ENCODE results near the gene HMX1. TPM values are rescaled to one million over a fixed set of nuclear protein-coding genes. Genes with fewer than 3 reads are reported as not detected.

HMX1 gene
- total and polyA plus RNA-seq, 2 experiments from 2014 or later, result not detected

DNA sequence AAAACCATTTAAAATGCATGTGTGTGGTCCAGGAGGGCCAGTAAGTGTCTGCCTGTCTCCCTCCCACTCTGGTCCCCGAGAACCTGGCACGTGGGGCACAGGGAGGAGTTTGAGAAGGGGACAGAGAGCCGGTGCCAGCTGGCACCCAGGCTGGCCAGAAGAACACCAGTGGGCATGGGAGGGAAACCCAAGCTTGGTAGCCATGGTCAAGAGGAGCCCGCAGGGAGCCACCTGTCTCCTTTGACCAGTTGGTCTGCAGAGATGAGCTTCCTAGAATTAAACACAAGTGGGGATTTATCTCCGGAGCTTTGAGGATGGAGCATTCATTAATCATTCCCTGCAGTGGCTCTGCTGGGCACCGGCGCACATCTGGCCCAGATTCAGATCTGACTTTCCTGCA lies 41.6 kb downstream of the HMX1 start:
- H3K9me3 ChIP-seq (ENCODE audit: low read depth), result no peaks in the 10 kb centered on the region
- H2AFZ ChIP-seq, result no peak overlapping the region
- no peaks in the 10 kb centered on the region for H3F3A ChIP-seq (ENCODE audit: insufficient read depth)
- H3K36me3 ChIP-seq (ENCODE audit: low read depth), result no peaks in the 10 kb centered on the region
- H3K79me2 ChIP-seq (ENCODE audit: insufficient read depth), result no peaks in the 10 kb centered on the region
- no peak overlapping the region for H3K27ac ChIP-seq
- 11 to 16% methylated on average over 7 of the region's 7 CpGs for WGBS, 2 experiments (ENCODE audit: low coverage in 1 of 2, low lambda C conversion rate in 2 of 2, missing lambda C conversion rate in 2 of 2)
- in situ Hi-C loops (cut with MboI), result no loop called here
- no peak overlapping the region for H3K4me3 ChIP-seq
- H4K20me1 ChIP-seq (ENCODE audit: insufficient read depth), result no peaks in the 10 kb centered on the region
- no peaks in the 10 kb centered on the region for H3K4me1 ChIP-seq (ENCODE audit: insufficient read depth)
- H3K9me2 ChIP-seq (ENCODE audit: insufficient read depth), result no peaks in the 10 kb centered on the region
- no peak overlapping the region for H3K9ac ChIP-seq
- DNase-seq, result no peak
- TF ChIP-seq EZH2 (IDR thresholded peaks at IDR 0.05; ENCODE audit: insufficient read depth, poor library complexity, severe bottlenecking) (no peak), EZH2phosphoT487 (IDR thresholded peaks at IDR 0.05; ENCODE audit: insufficient read depth, low read depth) (no peak)
- H3K4me2 ChIP-seq (ENCODE audit: unreplicated experiment), result no peak overlapping the region
- peaks cover 14% of the 10 kb centered on the region for H3K27me3 ChIP-seq (replicated peaks; ENCODE audit: insufficient read depth)

DNA sequence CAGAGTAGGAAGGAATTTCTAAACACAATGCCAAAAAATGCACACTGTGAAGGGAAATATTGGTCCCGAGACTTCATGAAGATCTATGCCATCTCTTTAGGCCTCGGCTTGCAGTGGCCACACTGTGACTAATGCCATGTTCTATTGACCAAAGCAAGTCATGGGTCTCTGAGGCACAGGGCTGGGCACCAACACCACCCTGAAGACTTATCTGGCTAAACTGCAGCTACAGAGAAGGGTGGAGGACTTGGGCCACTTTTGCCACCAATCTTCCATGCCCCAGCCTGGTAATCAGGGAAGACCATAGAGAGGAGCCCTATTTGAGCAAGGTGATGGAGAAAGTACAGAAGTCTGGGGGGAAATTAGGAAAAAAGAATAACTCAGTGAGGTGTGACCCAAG lies 42.1 kb downstream of the HMX1 start:
- in situ Hi-C loops (cut with MboI), result no loop called here
- H3K9ac ChIP-seq, result no peak overlapping the region
- H2AFZ ChIP-seq, result no peak overlapping the region
- DNase-seq, result no peak
- H3K4me1 ChIP-seq (ENCODE audit: insufficient read depth), result no peaks in the 10 kb centered on the region
- TF ChIP-seq EZH2 (IDR thresholded peaks at IDR 0.05; ENCODE audit: insufficient read depth, poor library complexity, severe bottlenecking) (no peak), EZH2phosphoT487 (IDR thresholded peaks at IDR 0.05; ENCODE audit: insufficient read depth, low read depth) (no peak)
- no peak overlapping the region for H3K27ac ChIP-seq
- no peaks in the 10 kb centered on the region for H4K20me1 ChIP-seq (ENCODE audit: insufficient read depth)
- H3K4me3 ChIP-seq, result no peak overlapping the region
- H3K27me3 ChIP-seq (replicated peaks; ENCODE audit: insufficient read depth), result peaks cover 14% of the 10 kb centered on the region
- no peaks in the 10 kb centered on the region for H3K79me2 ChIP-seq (ENCODE audit: insufficient read depth)
- H3K9me3 ChIP-seq (ENCODE audit: low read depth), result no peaks in the 10 kb centered on the region
- H3K36me3 ChIP-seq (ENCODE audit: low read depth), result no peaks in the 10 kb centered on the region
- WGBS, 2 experiments (ENCODE audit: low coverage in 1 of 2, low lambda C conversion rate in 2 of 2, missing lambda C conversion rate in 2 of 2), result 17 to 24% methylated on average over 2 of the region's 2 CpGs
- H3K4me2 ChIP-seq (ENCODE audit: unreplicated experiment), result no peak overlapping the region
- no peaks in the 10 kb centered on the region for H3K9me2 ChIP-seq (ENCODE audit: insufficient read depth)
- H3F3A ChIP-seq (ENCODE audit: insufficient read depth), result no peaks in the 10 kb centered on the region

DNA sequence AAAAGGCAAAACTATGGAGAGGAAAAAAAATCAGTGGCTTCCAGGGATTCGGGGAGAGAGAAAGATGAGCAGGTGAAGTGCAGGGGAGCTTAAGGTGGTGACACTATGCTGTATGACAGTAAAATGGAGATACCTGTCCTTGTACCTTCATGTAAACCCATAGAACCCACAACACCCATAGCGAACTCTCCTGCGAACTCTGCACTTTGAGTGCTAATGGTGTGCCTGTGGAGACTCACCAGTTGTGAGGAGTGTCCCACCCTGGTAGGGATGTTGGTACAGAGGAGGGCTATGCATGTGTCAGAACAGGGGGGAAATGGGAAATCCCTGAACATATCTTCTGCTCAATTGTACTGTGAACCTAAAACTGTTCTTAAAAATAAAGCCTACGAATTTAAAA lies 42.8 kb downstream of the HMX1 start:
- H3K4me3 ChIP-seq, result no peak overlapping the region
- no peak overlapping the region for H2AFZ ChIP-seq
- H3K27ac ChIP-seq, result no peak overlapping the region
- in situ Hi-C loops (cut with MboI), result no loop called here
- H3K36me3 ChIP-seq (ENCODE audit: low read depth), result no peaks in the 10 kb centered on the region
- TF ChIP-seq EZH2 (IDR thresholded peaks at IDR 0.05; ENCODE audit: insufficient read depth, poor library complexity, severe bottlenecking) (no peak), EZH2phosphoT487 (IDR thresholded peaks at IDR 0.05; ENCODE audit: insufficient read depth, low read depth) (no peak)
- H3K9ac ChIP-seq, result no peak overlapping the region
- H4K20me1 ChIP-seq (ENCODE audit: insufficient read depth), result no peaks in the 10 kb centered on the region
- H3K9me3 ChIP-seq (ENCODE audit: low read depth), result no peaks in the 10 kb centered on the region
- H3K4me1 ChIP-seq (ENCODE audit: insufficient read depth), result no peaks in the 10 kb centered on the region
- H3K4me2 ChIP-seq (ENCODE audit: unreplicated experiment), result no peak overlapping the region
- DNase-seq, result no peak
- H3K79me2 ChIP-seq (ENCODE audit: insufficient read depth), result no peaks in the 10 kb centered on the region
- 43 to 47% methylated on average over 4 of the region's 4 CpGs for WGBS, 2 experiments (ENCODE audit: low coverage in 1 of 2, low lambda C conversion rate in 2 of 2, missing lambda C conversion rate in 2 of 2)
- H3K9me2 ChIP-seq (ENCODE audit: insufficient read depth), result no peaks in the 10 kb centered on the region
- H3F3A ChIP-seq (ENCODE audit: insufficient read depth), result no peaks in the 10 kb centered on the region
- peaks cover 14% of the 10 kb centered on the region for H3K27me3 ChIP-seq (replicated peaks; ENCODE audit: insufficient read depth)

DNA sequence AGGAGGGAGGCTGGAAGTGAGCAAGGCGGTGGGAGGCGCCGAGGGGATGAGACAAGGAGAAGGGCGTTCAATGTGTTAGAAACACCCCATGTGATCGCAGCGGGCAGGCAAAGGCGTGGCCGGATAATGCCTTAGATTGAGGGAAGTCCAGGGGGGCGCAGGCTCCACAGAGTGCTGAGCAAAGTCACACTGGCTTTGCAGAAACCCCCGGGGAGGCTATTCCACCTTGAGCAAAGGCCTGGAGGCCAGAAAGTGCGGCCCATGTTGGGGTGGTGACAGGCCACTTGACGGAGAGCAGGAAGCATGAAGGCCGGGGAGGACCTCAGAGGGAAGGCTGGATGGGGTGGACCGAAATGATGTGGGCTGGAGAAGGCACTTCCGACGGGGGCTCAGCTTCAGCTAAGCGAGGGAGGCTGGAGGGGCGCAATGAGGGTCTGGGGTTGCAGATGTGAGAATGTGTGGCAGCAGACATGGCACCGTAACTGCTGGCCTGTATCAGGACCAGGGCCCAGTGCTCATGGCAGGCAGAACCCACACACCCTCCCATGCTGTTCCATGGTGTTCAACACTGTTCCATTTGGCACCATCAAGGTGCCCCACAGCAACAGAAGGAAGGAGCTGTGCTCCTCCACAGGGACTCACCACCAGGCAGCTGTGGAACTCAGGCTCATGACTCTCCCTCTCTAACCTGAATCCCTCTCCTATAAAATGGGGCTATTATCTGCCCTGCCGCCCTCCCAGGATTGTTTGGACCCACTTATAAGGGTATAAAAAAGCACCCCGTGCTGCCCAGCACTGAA lies 50.3 kb downstream of the HMX1 start:
- H2AFZ ChIP-seq, result no peak overlapping the region
- no peaks in the 10 kb centered on the region for H3K9me3 ChIP-seq (ENCODE audit: low read depth)
- no peak for DNase-seq
- no peak overlapping the region for H3K4me2 ChIP-seq (ENCODE audit: unreplicated experiment)
- H3K27me3 ChIP-seq (replicated peaks; ENCODE audit: insufficient read depth), result no peaks in the 10 kb centered on the region; the same call in 1 of the 2 replicates
- no peak overlapping the region for H3K27ac ChIP-seq
- H3K9me2 ChIP-seq (ENCODE audit: insufficient read depth), result no peaks in the 10 kb centered on the region
- WGBS, 2 experiments (ENCODE audit: low coverage in 1 of 2, low lambda C conversion rate in 2 of 2, missing lambda C conversion rate in 2 of 2), result 60 to 69% methylated on average over 21 of the region's 21 CpGs
- no peak overlapping the region for H3K9ac ChIP-seq
- no peaks in the 10 kb centered on the region for H3K36me3 ChIP-seq (ENCODE audit: low read depth)
- H3K4me3 ChIP-seq, result no peak overlapping the region
- H3F3A ChIP-seq (ENCODE audit: insufficient read depth), result no peaks in the 10 kb centered on the region
- in situ Hi-C loops (cut with MboI), result no loop called here
- no peaks in the 10 kb centered on the region for H3K79me2 ChIP-seq (ENCODE audit: insufficient read depth)
- H3K4me1 ChIP-seq (ENCODE audit: insufficient read depth), result no peaks in the 10 kb centered on the region
- TF ChIP-seq EZH2 (IDR thresholded peaks at IDR 0.05; ENCODE audit: insufficient read depth, poor library complexity, severe bottlenecking) (no peak), EZH2phosphoT487 (IDR thresholded peaks at IDR 0.05; ENCODE audit: insufficient read depth, low read depth) (no peak)
- H4K20me1 ChIP-seq (ENCODE audit: insufficient read depth), result no peaks in the 10 kb centered on the region
